SHP77 treated with DMSO at 0.1 percent for 48 hours (cell line): Measurements from ENCODE around the gene LRPAP1.

ENCODE experiments used
- DNase-seq: peaks from one replicate; lab custom pipeline; 2025; lab: John Stamatoyannopoulos, UW

The LRPAP1 gene

DNA sequence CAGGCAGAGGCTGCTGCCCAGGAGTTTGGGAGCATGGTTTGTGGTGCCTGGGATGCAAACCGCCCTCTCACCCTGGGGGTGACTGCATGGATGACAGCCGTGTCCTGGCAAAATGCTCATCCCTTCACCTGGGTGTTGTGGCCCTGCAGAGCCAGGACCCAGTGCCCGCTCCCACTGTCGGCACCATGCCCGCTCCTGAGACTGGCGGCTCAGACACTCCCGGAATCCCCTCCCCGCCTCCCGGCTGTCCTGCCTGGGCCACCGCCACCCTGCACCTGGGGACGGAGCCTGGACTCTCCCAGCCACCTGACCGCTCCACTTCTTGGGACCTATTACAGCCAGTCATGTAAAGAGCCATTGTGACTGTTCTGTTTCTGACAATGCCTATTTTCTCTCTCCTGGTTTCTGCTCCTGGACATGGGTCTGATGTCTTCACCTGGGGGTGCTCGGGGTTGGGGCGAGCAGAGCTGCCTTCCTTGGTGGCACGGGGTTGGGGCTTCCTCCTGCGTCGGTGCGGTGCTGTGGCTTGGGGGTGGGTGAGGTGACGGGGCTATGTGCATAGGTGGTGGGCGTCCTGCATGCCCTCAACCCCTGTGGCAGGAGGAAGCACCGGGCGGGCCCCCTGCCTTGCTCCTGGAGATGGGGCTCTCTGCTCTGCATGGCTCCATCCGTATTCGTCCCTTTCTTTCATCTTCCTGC is 30.9 kb downstream of the LRPAP1 start:
- no peak for DNase-seq

DNA sequence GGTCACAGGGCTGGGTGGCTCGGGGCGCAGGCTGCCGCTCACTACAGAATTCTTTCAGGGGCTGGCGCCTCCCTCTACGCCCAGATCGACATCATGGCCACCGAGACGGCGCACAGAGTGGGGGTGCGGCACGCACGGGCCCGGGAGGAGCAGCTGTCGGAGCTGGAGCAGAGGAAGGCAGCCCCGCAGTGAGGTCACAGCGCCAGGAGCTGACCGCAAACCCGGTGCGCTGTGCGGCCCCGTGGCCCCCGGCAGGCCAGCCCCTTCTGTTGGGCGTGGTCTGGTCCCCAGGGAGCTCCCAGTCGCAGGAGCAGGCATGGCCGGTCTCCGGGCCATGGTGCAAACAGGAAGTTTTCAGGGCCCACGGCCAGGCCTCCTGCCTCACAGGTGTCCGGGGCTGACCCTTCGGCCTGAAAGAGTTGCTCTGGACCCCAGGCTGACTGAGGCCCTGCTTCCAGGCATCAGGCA is 31.6 kb downstream of the LRPAP1 start:
- no peak for DNase-seq

- DNase-seq, result no peak
These were observed 32.1 kb downstream of the LRPAP1 start for GRCh38 chr4:3500111-3500510.

DNA sequence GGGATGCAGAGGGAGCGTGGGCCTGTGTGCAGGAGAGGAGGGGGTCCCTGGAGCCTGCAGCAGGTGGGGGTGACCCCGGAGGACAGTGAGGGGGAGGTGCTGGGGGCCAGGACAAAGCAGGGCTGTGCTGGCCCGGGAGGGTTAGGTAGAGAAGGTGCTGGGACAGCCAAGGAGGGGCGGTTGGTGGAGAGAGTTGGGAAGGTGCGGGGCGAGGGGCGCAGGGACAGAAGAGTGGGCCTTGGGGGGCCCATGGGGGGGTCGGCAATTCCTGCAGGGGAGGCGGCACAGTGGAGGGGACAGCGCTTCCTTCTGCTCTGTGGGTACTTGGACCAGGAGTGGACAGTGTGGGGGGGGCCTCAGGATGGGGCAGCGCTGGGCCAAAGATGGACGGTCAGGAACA is 32.5 kb downstream of the LRPAP1 start:
- no peak for DNase-seq

- no peak for DNase-seq
These were observed 33.2 kb downstream of the LRPAP1 start for GRCh38 chr4:3498901-3499510.

GRCh38 chr4:3498407-3498806 is 33.8 kb downstream of the LRPAP1 start:
- DNase-seq, result no peak

GRCh38 chr4:3497523-3498389 is 34.5 kb downstream of the LRPAP1 start:
- no peak for DNase-seq

GRCh38 chr4:3497095-3497494 is 35.1 kb downstream of the LRPAP1 start:
- DNase-seq, result no peak

DNA sequence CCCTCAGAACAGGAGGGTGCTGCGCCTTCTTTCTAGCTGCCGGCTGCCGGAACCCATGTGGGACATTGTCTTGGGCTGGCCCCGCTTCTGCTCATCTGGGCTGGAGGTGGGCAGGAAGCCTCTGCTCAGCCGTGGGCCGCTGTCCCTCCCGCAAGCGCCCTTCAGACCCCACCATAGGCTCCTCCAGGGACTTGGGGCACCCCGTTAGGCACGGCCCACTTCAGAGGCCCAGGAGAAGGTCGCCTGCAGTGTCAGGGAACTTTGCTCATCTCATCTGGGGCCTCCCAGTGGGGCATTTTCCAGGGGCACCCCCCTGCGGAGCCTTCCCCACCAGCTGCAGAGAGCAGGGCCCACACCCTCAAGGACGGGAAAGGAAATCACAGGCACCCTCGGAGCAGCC is 36.2 kb downstream of the LRPAP1 start:
- no peak for DNase-seq

GRCh38 chr4:3495204-3495975 is 36.8 kb downstream of the LRPAP1 start:
- DNase-seq, result no peak

DNA sequence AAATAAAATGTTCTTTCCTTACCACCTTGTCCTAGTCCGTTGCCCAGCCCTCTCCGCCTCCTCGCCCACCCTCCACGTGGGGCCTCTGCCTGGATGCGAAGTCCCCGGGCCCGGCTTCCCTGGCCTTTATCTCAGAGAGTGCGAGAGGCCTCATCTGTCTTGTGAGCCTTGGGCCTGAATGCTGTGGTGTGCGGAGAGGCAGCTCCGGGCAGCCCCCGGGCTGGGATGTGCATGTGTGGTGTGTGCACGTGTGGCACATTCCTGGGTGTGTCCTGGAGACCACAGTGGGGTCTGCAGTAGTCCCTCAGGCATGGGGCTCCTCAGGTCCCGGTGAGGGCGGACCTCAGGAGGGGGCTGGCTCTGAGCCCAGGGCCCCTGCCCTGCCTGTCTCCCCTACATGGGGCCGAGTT is 37.8 kb downstream of the LRPAP1 start:
- DNase-seq, result no peak

GRCh38 chr4:3493720-3494461 is 38.3 kb downstream of the LRPAP1 start:
- no peak for DNase-seq

- no peak for DNase-seq
These were observed 39.2 kb downstream of the LRPAP1 start for GRCh38 chr4:3492741-3493719.

- no peak for DNase-seq
These were observed 40.4 kb downstream of the LRPAP1 start for GRCh38 chr4:3491681-3492405.

GRCh38 chr4:3489451-3489962 is 42.7 kb downstream of the LRPAP1 start:
- DNase-seq, result no peak

GRCh38 chr4:3488820-3489219 is 43.4 kb downstream of the LRPAP1 start:
- no peak for DNase-seq

GRCh38 chr4:3487861-3488260 is 44.4 kb downstream of the LRPAP1 start:
- no peak for DNase-seq

DNA sequence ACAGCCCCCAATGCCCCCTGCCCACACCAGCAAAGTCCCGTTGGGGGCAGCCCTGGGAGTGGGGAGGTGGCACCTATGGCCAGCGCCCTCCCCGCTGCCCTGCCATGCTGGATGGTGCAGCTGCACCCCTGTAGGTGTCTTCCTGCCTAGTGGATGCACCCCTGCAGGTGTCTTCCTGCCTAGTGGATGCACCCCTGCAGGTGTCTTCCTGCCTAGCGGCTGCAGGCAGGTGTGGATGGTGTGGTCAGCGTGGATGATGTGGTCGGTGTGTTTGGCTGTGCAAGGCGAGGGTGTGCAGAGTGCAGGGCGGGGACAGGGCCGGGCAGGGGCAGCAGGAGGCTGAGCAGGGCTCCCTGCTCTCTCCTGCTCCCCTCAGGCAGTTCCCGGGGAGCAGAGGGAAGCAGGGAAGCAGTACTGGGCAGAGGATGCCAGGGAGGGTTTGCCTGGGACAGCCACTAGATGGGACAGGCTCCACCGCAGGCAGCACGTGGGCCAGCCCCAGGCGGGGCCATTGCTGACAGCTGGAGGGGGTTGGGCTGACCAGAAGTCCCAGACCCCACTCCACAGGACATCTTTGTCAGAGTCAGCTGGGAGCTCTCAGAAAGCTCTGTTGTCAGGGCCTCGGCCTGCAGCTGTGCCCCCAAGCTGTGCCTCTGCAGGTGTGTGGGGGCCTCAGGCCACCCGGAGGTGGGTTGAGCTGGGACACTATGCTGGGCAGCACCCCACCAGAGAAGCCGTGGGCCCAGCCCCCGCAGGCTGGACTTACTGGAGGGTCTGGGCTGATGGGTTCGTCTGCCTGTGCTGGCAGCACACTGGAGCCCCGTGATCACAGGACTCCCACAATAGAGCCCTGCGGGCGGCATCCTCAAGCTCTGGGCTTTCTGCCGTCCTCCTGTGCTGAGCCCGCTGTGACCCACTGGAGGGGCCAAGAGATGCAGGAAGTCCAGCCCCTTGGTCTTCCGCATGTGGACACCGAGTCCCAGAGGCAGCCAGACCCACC is 45.4 kb downstream of the LRPAP1 start:
- DNase-seq, result no peak
